OCI-LY3 (cell line): ENCODE measurements around the gene KIFC1.

Source experiments
- CTCF ChIP-seq: fragments of 200-600, 300-600 bp; sonication (generic); IDR thresholded peaks from 2 replicates; pipeline ENCODE4 v1.5.1; 2014; ENCODE audit warnings: antibody characterized with exemption, low read length, low read depth
- EZH2phosphoT487 ChIP-seq: fragments of 200-600 bp; shearing (Covaris generic); IDR thresholded peaks from 2 replicates; pipeline ENCODE4 v1.6.1; 2018; ENCODE audit warnings: antibody characterized with exemption, mixed run types, low read depth

GRCh38 chr6:33437666-33438065 lies 46.0 kb downstream of the KIFC1 start:
- TF ChIP-seq EZH2phosphoT487 (no peak), CTCF (no peak)
